Mucosa of rectum (tissue), 2 donors: ENCODE data around the gene KICS2.
A peak's percentile ranks its signal among the peaks of the same experiment; 100 is the strongest.

ENCODE experiments used
- H3K27ac ChIP-seq, 2 donors: one replicate each; pipeline ENCODE4 v1.7.0; 2013; ENCODE audit warnings: inconsistent platforms in 2 of 2, low read depth in 2 of 2, low read length in 2 of 2
- H3K27me3 ChIP-seq, 2 donors: one replicate each; pipeline ENCODE4 v1.7.0; 2013; ENCODE audit warnings: low read length in 2 of 2; ENCODE audit not compliant: control insufficient read depth in 2 of 2, insufficient read depth in 2 of 2
- H3K36me3 ChIP-seq, 2 donors: one replicate each; pipeline ENCODE4 v1.7.0; 2013; ENCODE audit warnings: low read length in 2 of 2; ENCODE audit not compliant: control insufficient read depth in 2 of 2, insufficient read depth in 2 of 2
- H3K4me1 ChIP-seq, 2 donors: one replicate each; pipeline ENCODE4 v1.7.0; 2013; ENCODE audit warnings: low read length in 2 of 2, mild to moderate bottlenecking in 1 of 2; ENCODE audit not compliant: control insufficient read depth in 2 of 2, insufficient read depth in 2 of 2
- H3K4me3 ChIP-seq, 2 donors: one replicate each; pipeline ENCODE4 v1.7.0; 2013; ENCODE audit warnings: low read length in 2 of 2
- H3K9ac ChIP-seq, 2 donors: one replicate each; pipeline ENCODE4 v1.7.0; 2013; ENCODE audit warnings: low read length in 2 of 2, low read depth in 1 of 2, mild to moderate bottlenecking in 1 of 2
- H3K9me3 ChIP-seq, 2 donors: one replicate each; pipeline ENCODE4 v1.7.0; 2013; ENCODE audit warnings: low read length in 2 of 2; ENCODE audit not compliant: control insufficient read depth in 2 of 2
- donor health status: healthy.
- donor health status: Normal muscosa, but diverticular disease.

Gene KICS2

DNA sequence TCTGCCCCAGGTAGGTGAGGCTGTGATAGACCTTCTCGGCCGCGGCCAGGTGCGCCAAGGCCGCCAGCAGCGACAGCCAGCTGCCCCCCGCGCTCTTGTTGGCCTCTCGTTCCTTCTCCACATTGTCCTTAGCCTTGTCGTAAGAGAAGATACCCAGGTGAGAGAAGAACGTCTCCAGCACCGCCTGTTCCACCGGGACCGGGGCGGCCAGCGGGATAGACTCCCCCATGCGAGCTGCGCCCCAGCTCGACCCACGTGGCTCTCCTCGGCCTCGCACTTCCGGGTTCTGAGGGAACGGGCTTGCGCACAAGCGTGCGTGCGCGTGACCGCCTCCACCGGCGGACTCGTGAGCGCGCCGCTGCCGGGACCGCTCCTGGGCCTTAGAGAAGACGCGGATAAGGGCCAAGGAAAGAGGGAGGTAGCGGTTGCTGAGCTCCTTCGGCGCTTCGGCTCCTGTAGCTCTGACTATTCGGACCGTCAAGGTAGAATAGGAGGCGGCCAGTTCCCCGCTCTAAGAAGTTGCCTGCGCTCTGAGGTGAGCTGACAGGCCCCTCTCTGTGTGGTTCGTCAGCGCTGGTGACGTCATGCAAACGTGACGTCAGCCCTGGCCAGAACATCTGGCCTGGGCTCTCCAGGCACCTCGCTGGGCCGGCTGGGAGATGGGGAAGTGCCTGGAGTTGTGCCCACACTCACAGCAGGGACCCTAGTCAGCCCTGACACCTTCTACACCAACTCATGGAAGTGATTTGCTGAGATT is at the start of gene KICS2:
Gene KICS2 (minus strand): TSS at position 288 of the 757 bp plus-strand sequence. CDS start 59 bp downstream, at position 229.
- peak within 1 kb of the TSS; percentile 84 to 88 for H3K9ac ChIP-seq
- H3K27ac ChIP-seq, result peak within 1 kb of the TSS; percentile 87 to 89
- no peaks in the 10 kb centered on the region for H3K27me3 ChIP-seq
- H3K4me3 ChIP-seq, result peak within 1 kb of the TSS; percentile 90 to 94
- no peaks in the 10 kb centered on the region for H3K9me3 ChIP-seq
- H3K36me3 ChIP-seq, result no peaks in the 10 kb centered on the region
- H3K4me1 ChIP-seq, result peaks cover 4 to 6% of the 10 kb centered on the region in 2 donors

- no peak overlapping the region for H3K9ac ChIP-seq
- H3K27me3 ChIP-seq, result no peaks in the 10 kb centered on the region
- H3K27ac ChIP-seq, result no peak overlapping the region
- no peaks in the 10 kb centered on the region for H3K9me3 ChIP-seq
- H3K4me3 ChIP-seq, result no peak overlapping the region
- no peaks in the 10 kb centered on the region for H3K36me3 ChIP-seq
- no peaks in the 10 kb centered on the region for H3K4me1 ChIP-seq
These were observed 48.3 kb upstream of the KICS2 start for GRCh38 chr12:64270411-64270810.

GRCh38 chr12:64269161-64269560 is 47.1 kb upstream of the KICS2 start:
- no peak overlapping the region for H3K9ac ChIP-seq
- no peak overlapping the region for H3K27ac ChIP-seq
- no peaks in the 10 kb centered on the region for H3K9me3 ChIP-seq
- H3K36me3 ChIP-seq, result no peaks in the 10 kb centered on the region
- H3K27me3 ChIP-seq, result no peaks in the 10 kb centered on the region
- no peak overlapping the region for H3K4me3 ChIP-seq
- no peaks in the 10 kb centered on the region for H3K4me1 ChIP-seq

- Histone ChIP-seq H3K4me1 (no peaks in the 10 kb centered on the region), H3K36me3 (no peaks in the 10 kb centered on the region), H3K27ac (no peak overlapping the region), H3K27me3 (no peaks in the 10 kb centered on the region), H3K4me3 (no peak overlapping the region), H3K9ac (no peak overlapping the region), H3K9me3 (no peaks in the 10 kb centered on the region)
These were observed 46.3 kb upstream of the KICS2 start for GRCh38 chr12:64268409-64268808.

GRCh38 chr12:64265839-64266238 is 43.7 kb upstream of the KICS2 start:
- Histone ChIP-seq H3K9ac (no peak overlapping the region), H3K27me3 (no peaks in the 10 kb centered on the region), H3K4me3 (no peak overlapping the region), H3K27ac (no peak overlapping the region), H3K4me1 (no peaks in the 10 kb centered on the region), H3K9me3 (no peaks in the 10 kb centered on the region), H3K36me3 (no peaks in the 10 kb centered on the region)

GRCh38 chr12:64261813-64262212 is 39.7 kb upstream of the KICS2 start:
- Histone ChIP-seq H3K9me3 (no peaks in the 10 kb centered on the region), H3K36me3 (no peaks in the 10 kb centered on the region), H3K27me3 (no peaks in the 10 kb centered on the region), H3K4me3 (no peak overlapping the region), H3K4me1 (no peaks in the 10 kb centered on the region), H3K27ac (no peak overlapping the region), H3K9ac (no peak overlapping the region)

DNA sequence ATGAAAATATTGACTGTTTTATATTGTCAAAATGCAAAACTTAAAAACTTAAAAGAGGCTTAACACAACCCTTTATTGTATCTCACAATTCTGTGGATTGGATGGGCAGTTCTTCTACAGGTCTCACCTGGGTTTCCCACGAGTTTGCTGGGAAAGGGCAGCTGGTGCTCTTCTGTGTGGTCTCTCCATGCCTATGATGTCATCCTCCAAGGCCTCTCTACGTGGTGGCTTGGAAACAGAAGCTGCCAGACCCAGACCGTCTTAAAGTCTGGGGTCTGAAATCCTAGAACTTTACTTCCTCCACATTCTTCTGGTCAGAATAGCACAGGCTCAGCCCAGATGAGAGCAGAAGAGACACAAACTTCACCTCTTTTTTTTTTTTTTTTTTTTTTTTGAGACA is 36.5 kb upstream of the KICS2 start:
- Histone ChIP-seq H3K4me3 (no peak overlapping the region), H3K9ac (no peak overlapping the region), H3K27ac (no peak overlapping the region), H3K9me3 (no peaks in the 10 kb centered on the region), H3K36me3 (no peaks in the 10 kb centered on the region), H3K27me3 (no peaks in the 10 kb centered on the region), H3K4me1 (no peaks in the 10 kb centered on the region)

DNA sequence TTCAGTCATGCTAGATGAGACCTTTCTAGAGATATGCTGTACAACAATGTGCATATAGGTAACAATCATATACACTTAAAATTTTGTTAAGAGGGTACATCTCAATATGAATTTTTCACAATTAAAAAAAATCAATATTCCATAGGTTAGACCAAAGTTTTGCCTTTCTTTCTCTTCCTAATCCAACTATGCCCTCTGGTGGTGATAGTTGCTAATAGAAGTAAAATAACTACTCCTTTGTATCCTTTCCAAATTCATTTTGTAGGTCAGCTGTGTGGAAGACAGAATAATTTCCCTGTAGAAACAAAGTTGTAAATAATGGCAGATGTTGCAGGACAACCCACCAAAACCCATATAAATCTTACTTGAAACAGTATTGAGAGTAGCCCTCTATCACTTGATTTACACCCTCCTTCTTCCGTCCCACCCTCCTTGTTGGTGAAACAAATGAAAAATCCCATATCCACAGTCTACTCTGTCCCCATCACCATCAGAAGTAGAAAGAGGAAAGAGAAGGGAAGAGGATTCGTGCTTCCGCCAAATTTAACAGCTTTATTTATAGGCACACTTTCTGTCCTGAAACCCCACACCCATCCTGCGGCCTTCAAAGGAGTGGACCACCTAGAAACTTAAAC is 34.2 kb upstream of the KICS2 start:
- Histone ChIP-seq H3K27ac (no peak overlapping the region), H3K4me1 (no peaks in the 10 kb centered on the region), H3K4me3 (no peak overlapping the region), H3K9ac (no peak overlapping the region), H3K9me3 (no peaks in the 10 kb centered on the region), H3K36me3 (no peaks in the 10 kb centered on the region), H3K27me3 (no peaks in the 10 kb centered on the region)

DNA sequence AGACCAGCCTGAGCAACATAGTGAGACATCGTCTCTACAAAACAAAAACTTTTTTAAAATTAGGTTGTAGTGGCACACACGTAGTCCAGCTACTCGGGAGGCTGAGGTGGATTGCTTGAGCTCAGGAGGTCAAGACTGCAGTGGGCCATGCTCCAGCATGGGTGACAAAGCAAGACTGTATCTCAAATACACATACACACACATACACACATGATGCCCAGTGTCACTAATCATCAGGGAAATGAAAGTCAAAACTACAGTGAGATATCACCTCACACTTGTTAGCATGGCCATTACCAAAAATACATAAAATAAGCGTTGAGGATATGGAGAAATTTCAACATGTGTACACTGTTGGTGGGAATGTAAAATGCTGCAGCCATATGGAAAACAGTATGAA is 33.2 kb upstream of the KICS2 start:
- H3K36me3 ChIP-seq, result no peaks in the 10 kb centered on the region
- H3K4me1 ChIP-seq, result no peaks in the 10 kb centered on the region
- H3K9me3 ChIP-seq, result no peaks in the 10 kb centered on the region
- no peak overlapping the region for H3K4me3 ChIP-seq
- H3K27me3 ChIP-seq, result no peaks in the 10 kb centered on the region
- no peak overlapping the region for H3K9ac ChIP-seq
- H3K27ac ChIP-seq, result no peak overlapping the region

DNA sequence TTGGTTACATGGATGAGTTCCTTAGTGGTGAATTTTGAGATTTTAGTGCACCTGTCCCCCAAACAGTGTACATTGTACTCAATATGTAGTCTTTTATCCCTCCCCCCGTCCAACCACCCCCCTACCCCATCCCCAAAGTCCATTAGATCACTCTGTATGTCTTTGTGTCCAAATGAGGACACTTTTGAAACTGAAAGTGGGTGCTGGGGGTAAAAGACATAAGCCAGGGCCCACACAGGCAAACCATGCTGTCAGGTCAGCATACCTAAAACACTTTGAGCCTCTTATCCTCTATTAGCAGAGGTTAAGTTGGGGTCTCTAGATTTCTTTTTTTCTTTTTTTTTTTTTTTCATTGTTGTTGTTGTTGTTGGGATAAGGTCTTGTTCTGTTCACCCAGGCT is 31.3 kb upstream of the KICS2 start:
- Histone ChIP-seq H3K9ac (no peak overlapping the region), H3K27me3 (no peaks in the 10 kb centered on the region), H3K9me3 (no peaks in the 10 kb centered on the region), H3K36me3 (no peaks in the 10 kb centered on the region), H3K4me1 (no peaks in the 10 kb centered on the region), H3K27ac (no peak overlapping the region), H3K4me3 (no peak overlapping the region)
